Activated CD8-positive, alpha-beta memory T cell treated with anti-CD3 and anti-CD28 coated beads for 36 hours (primary cell): Measurements from ENCODE around the gene C1orf174. TPM values are rescaled to one million over a fixed set of nuclear protein-coding genes. Genes with fewer than 3 reads are reported as not detected.

Experiments
- CTCF ChIA-PET: fragments of 350-600 bp; sonication (Branson Sonifier 250); formaldehyde crosslinking; loops from one replicate; lab custom pipeline; 2021; ENCODE audit warnings: antibody characterized with exemption; lab: Charles Lee
- POLR2A ChIA-PET: fragments of 350-600 bp; sonication (Branson Sonifier 250); formaldehyde crosslinking; loops from one replicate; lab custom pipeline; 2021; ENCODE audit warnings: antibody characterized with exemption; lab: Charles Lee
- total RNA-seq, 2 experiments: library from RNA; stranded (reverse); gene quantifications; one replicate each; pipeline ENCODE4 v1.2.3, GENCODE V29; 2021

The C1orf174 gene
- 10 to 100 TPM; 51.8 to 52.2 TPM for total RNA-seq

- ChIA-PET CTCF (interaction anchor here (0.7 to 1.9 kb wide), 5 partner anchors 10 to 43 kb away, joined by 3 to 6 read pairs (median 4); partner anchors contain the start of genes CEP104 and DFFB), POLR2A (interaction anchor here (2.1 kb wide), 1 partner anchor 43 kb away, joined by 10 read pairs; the partner anchor contains the start of genes CEP104 and DFFB)
Measured at GRCh38 chr1:3900150-3900968, at the start of gene C1orf174. TSS of gene C1orf174 (minus strand) at chr1:3900272. CDS start at chr1:3900186, 86 bp downstream.

DNA sequence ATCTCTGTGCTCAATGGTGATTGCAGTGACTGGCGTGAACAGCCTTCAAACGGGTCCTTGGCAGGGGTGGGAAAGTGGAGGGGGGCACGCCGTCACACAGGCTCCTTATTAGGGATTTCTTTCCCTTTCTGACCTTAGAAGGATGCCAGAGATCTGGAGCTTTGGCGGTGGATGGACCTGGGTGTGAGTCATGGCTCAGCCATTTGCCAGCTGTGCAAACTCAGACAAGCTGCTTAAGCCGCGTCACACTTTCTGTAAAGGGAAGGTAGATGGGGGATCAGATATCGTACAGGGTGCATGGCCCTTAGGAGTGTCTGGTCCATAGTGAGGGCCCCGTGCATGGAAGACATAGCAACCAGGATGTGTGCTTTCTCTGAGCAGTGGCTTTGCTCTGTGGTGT, 48.3 kb upstream of the C1orf174 start:
- POLR2A ChIA-PET, result no interaction called here

DNA sequence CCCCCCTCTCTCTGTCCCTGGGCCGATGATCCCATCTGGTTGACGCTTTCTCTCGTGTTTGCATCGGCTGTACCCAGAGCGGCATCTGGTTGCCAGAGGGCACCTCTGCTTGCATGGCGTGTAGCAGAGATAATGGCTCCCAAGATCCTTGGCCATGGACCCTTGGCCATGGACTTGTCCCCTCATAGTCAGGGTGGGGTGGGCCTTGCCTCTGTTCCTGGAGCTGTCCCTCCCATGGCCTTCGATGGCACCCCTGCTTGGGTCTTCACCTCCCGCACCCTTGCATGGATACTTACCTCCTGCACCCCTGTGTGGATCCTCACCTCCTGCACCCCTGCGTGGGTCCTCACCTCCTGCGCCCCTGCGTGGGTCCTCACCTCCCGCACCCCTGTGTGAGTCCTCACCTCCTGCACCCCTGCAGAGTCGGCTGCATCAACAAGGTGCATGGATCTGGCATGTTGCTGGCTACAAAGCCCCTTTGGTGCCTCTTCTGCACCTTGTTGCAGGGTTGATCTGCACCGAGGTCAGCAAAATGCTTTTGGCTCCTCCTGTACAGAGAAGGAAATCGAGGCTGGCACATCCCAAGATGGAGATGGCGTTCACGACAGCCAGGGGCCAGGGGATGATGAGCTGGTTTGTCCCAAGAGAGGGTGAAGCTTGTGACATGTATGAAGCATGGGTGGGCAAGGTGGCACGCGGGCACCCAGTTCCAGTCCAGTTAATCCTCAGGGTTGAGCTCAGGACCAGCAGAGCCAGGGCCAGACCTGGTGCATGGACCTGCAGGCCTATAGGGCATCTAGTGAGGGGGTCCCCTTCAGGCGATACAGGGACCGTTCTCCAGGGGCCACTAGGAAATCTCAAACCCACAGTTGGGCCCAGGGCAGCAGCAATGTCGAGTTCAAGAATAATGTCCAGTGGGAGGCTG, 46.1 kb upstream of the C1orf174 start:
- CTCF ChIA-PET, result no interaction called here

More for the DNA sequence above, 48.3 kb upstream of the C1orf174 start:
- CTCF ChIA-PET, result no interaction called here

GRCh38 chr1:3945222-3945621, 45.1 kb upstream of the C1orf174 start:
- ChIA-PET CTCF (no interaction called here), POLR2A (no interaction called here)

More for the DNA sequence above, 46.1 kb upstream of the C1orf174 start:
- POLR2A ChIA-PET, result no interaction called here

GRCh38 chr1:3944578-3945125, 44.6 kb upstream of the C1orf174 start:
- ChIA-PET CTCF (no interaction called here), POLR2A (no interaction called here)

- CTCF ChIA-PET, result no interaction called here
- POLR2A ChIA-PET, result no interaction called here
Measured at GRCh38 chr1:3943806-3944577, 43.9 kb upstream of the C1orf174 start.

DNA sequence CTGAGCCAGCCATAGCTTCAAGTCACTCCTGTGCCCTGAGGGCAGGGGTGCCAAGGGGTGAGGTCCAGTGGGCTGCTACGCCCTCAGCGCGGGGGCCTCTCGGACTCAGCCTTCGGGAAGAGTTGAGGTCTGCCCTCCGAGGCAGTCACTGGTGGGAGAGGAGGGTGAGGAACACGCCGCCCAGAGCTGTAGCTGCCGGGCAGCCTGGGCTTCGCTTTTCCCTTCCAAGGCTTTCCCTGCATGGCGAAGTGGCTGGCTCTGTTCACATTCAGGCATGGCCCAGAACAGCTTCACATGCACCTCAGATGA, 43.0 kb upstream of the C1orf174 start:
- POLR2A ChIA-PET, result no interaction called here

GRCh38 chr1:3942416-3943122, 42.5 kb upstream of the C1orf174 start:
- POLR2A ChIA-PET, result no interaction called here

More for the DNA sequence above, 43.0 kb upstream of the C1orf174 start:
- CTCF ChIA-PET, result interaction anchor here (0.6 kb wide), 1 partner anchor 66 kb away, joined by 4 read pairs; no protein-coding TSS in a partner anchor

DNA sequence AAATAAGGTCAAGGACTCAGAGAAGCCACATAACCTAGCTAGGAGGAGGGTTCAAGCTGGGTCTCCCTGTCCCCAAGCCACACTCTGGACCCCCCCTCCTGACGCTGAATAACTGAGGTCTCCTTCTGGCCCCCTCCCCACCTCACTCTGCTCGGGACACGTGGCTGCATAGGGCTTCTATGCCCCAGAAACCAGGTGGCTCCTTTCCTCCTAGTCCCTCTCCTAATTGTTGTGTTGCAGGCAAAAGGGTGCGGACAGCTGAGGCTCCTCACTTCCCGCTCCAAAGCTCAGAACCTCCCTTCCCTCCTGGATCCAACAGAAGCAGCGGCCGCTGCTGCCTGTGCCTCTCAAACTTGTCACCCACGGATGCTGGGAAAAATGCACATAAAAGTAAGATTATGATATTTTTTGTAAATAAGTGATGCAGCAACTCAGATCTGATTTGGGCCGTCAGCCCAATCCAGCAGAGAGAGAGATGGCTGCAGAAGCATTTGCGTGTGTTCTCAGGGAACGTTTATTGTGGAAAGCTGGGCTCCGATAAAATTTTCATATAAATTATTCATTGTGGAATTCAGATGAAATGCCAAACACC, 40.8 kb upstream of the C1orf174 start:
- ChIA-PET CTCF (no interaction called here), POLR2A (no interaction called here)

More at GRCh38 chr1:3942416-3943122, 42.5 kb upstream of the C1orf174 start:
- CTCF ChIA-PET, result interaction anchor here (0.6 kb wide), 1 partner anchor 65 kb away, joined by 4 read pairs; no protein-coding TSS in a partner anchor

GRCh38 chr1:3940081-3940753, 40.1 kb upstream of the C1orf174 start:
- POLR2A ChIA-PET, result no interaction called here
- CTCF ChIA-PET, result no interaction called here

DNA sequence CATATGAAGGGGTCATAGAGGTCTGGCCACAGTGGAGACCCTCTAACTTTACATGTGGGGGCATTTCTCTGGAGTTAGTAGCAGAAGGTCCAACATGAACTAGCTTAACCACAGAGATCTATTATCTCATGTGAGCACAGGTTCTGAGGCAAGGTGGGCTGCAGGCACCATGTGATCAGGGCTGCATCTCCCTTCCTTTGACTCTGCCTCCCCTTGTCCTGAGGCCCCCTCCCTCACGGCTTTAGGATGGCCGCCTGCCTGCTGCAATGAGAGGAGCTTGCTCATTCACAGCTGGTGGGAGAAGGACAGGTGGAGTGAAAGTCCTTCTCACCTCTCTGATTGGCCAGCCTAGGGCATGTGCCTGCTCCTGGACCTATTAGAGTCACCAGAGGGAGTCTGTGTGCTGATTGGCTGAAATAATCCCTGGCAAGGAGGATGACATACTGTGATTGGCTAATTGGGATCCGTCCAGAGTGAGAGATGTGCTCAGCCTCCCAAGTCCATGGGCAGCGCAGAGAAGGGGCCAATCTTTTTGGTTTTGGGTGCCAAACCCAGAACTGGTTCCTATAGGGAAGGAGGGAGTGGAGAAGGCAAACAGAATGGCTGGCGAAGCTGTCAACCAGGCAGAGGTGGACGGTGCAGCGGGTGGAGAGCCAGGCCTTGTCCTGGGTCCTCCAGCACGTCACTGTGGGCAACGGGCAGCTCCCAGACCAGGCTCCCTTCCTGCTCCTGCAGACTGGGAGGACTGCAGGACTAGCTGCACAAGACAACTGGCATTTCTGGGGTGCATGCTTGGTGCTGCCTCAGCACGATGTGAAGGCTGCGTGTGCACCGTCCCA, 39.4 kb upstream of the C1orf174 start:
- CTCF ChIA-PET, result no interaction called here
- POLR2A ChIA-PET, result no interaction called here

- POLR2A ChIA-PET, result no interaction called here
- CTCF ChIA-PET, result no interaction called here
Measured at GRCh38 chr1:3932156-3932919, 32.3 kb upstream of the C1orf174 start.

- POLR2A ChIA-PET, result no interaction called here
- CTCF ChIA-PET, result no interaction called here
Measured at GRCh38 chr1:3931007-3931912, 31.2 kb upstream of the C1orf174 start.

DNA sequence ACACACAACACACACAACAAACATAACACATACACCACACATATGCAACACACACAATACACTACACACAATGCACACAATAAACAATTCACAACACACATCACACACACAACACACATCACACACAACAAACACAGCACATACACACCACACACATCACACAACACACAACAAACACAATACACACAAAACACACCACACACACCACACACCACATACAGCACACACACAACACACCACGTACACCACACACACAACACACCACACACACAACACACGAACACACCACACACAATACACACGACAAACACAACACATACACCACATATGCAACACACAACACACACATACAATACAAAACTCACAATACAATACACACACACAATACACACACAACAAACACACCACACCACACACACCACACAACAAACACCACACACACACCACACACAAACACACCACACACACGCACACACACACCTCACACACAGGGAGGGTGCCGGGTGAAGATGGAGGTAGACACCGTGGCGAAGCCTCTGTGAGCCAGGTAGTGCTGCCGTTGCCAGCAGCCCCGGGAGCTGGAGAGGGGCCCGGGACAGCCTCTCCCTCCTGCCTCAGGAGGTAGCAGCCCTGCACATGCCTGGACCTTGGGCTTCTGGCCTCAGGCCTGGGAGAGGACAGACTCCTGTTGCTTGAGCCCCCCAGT, 30.4 kb upstream of the C1orf174 start:
- ChIA-PET POLR2A (no interaction called here), CTCF (no interaction called here)
